IMR-90 (cell line): ENCODE measurements around the gene RET. TPM values are rescaled to one million over a fixed set of nuclear protein-coding genes. Genes with fewer than 3 reads are reported as not detected.

ENCODE experiments used
- ATAC-seq: fragments of 200-7000 bp; cut with Tn5 transposase; 2 replicates; pipeline ENCODE4 v1.9.1; 2020; ENCODE audit warnings: low read depth, mild to moderate bottlenecking, moderate library complexity
- BruUV-seq: library from RNA; stranded (reverse); fragments of 400-500 nt; replicated peaks from 2 replicates; lab custom pipeline; 2021; lab: Mats Ljungman, UMichigan
- CTCF ChIA-PET: fragments of 300-600 bp; formaldehyde crosslinking; extraction: SDS; loops from one replicate; lab custom pipeline; 2021; ENCODE audit warnings: antibody characterized with exemption; lab: Yijun Ruan, JAX
- POLR2A ChIA-PET: fragments of 300-600 bp; sonication (Branson Sonifier 250); formaldehyde crosslinking; loops from one replicate; lab custom pipeline; 2022; ENCODE audit warnings: antibody characterized with exemption; ENCODE audit not compliant: unreplicated experiment; lab: Charles Lee
- DNase-seq: peaks from one replicate; pipeline ENCODE4 v3.0.0; 2013
- H2AFZ ChIP-seq: replicated peaks from 2 replicates; pipeline ENCODE3; 2013; ENCODE audit warnings: low read length, mild to moderate bottlenecking; ENCODE audit not compliant: poor library complexity
- H2AK5ac ChIP-seq: 2 replicates; pipeline ENCODE4 v1.6.1; 2013; ENCODE audit warnings: low read depth, low read length, inconsistent platforms
- H2AK9ac ChIP-seq: replicated peaks from 2 replicates; pipeline ENCODE3; 2013; ENCODE audit warnings: mild to moderate bottlenecking, low read depth, low read length, moderate library complexity; ENCODE audit not compliant: poor library complexity
- H2BK120ac ChIP-seq: 2 replicates; pipeline ENCODE4 v1.6.1; 2013; ENCODE audit warnings: low read depth, low read length, inconsistent platforms
- H2BK15ac ChIP-seq: 3 replicates; pipeline ENCODE4 v1.6.1; 2013; ENCODE audit warnings: low read depth, low read length, inconsistent platforms
- H2BK20ac ChIP-seq: 2 replicates; pipeline ENCODE4 v1.6.1; 2013; ENCODE audit warnings: low read depth, mild to moderate bottlenecking, inconsistent platforms, low read length, moderate library complexity
- H2BK5ac ChIP-seq: 2 replicates; pipeline ENCODE4 v1.6.1; 2013; ENCODE audit warnings: mild to moderate bottlenecking, low read depth, low read length, inconsistent platforms; ENCODE audit not compliant: poor library complexity, severe bottlenecking
- H3K14ac ChIP-seq: replicated peaks from 2 replicates; pipeline ENCODE4 v1.6.1; 2013; ENCODE audit warnings: low read depth, low read length, inconsistent platforms
- H3K18ac ChIP-seq: 2 replicates; pipeline ENCODE4 v1.6.1; 2013; ENCODE audit warnings: low read depth, low read length, control low read depth
- H3K23ac ChIP-seq: 2 replicates; pipeline ENCODE4 v1.6.1; 2013; ENCODE audit warnings: low read depth, low read length, inconsistent platforms
- H3K27ac ChIP-seq: 2 replicates; pipeline ENCODE4 v1.5.1; 2013; ENCODE audit warnings: mild to moderate bottlenecking, control low read depth, low read length; ENCODE audit not compliant: insufficient read depth
- H3K27me3 ChIP-seq: 2 replicates; pipeline ENCODE4 v1.6.1; 2013; ENCODE audit warnings: low read length; ENCODE audit not compliant: control insufficient read depth, insufficient read depth
- H3K36me3 ChIP-seq: 2 replicates; pipeline ENCODE4 v1.6.1; 2013; ENCODE audit warnings: low read length, mixed read lengths; ENCODE audit not compliant: control insufficient read depth, insufficient read depth
- H3K4ac ChIP-seq: 2 replicates; pipeline ENCODE4 v1.6.1; 2013; ENCODE audit warnings: low read depth, low read length, inconsistent platforms
- H3K4me1 ChIP-seq: 2 replicates; pipeline ENCODE4 v1.6.1; 2013; ENCODE audit warnings: low read length, mixed read lengths; ENCODE audit not compliant: control insufficient read depth, insufficient read depth
- H3K4me2 ChIP-seq: 2 replicates; pipeline ENCODE4 v1.6.1; 2013; ENCODE audit warnings: low read depth, mild to moderate bottlenecking, control low read depth, low read length, moderate library complexity
- H3K4me3 ChIP-seq: 2 replicates; pipeline ENCODE4 v1.5.1; 2013; ENCODE audit warnings: low read depth, mild to moderate bottlenecking, control low read depth, low read length, moderate library complexity; ENCODE audit not compliant: insufficient read depth
- H3K56ac ChIP-seq: 2 replicates; pipeline ENCODE4 v1.6.1; 2013; ENCODE audit warnings: low read length, inconsistent platforms; ENCODE audit not compliant: insufficient read depth; ENCODE audit errors: extremely low read depth
- H3K79me1 ChIP-seq, 2 experiments: 2 replicates each; pipeline ENCODE4 v1.6.1; 2013; ENCODE audit warnings: low read length in 2 of 2, inconsistent platforms in 1 of 2, low read depth in 1 of 2
- H3K9ac ChIP-seq: 2 replicates; pipeline ENCODE4 v1.6.1; 2013; ENCODE audit warnings: low read depth, low read length, control low read depth
- H3K9me1 ChIP-seq: 2 replicates; pipeline ENCODE4 v1.6.1; 2013; ENCODE audit warnings: low read length, inconsistent platforms; ENCODE audit not compliant: insufficient read depth
- H3K9me3 ChIP-seq: 2 replicates; pipeline ENCODE4 v1.6.1; 2013; ENCODE audit warnings: low read length; ENCODE audit not compliant: control insufficient read depth, insufficient read depth
- H4K20me1 ChIP-seq: 2 replicates; pipeline ENCODE4 v1.6.1; 2013; ENCODE audit warnings: low read length, inconsistent platforms; ENCODE audit not compliant: insufficient read depth
- H4K5ac ChIP-seq: 2 replicates; pipeline ENCODE4 v1.6.1; 2013; ENCODE audit warnings: mild to moderate bottlenecking, low read depth, low read length, control low read depth
- H4K8ac ChIP-seq, 2 experiments: 2 replicates each; pipeline ENCODE4 v1.6.1; 2013; ENCODE audit warnings: low read depth in 2 of 2, low read length in 2 of 2, control low read depth in 1 of 2, inconsistent platforms in 1 of 2
- H4K91ac ChIP-seq: 2 replicates; pipeline ENCODE4 v1.6.1; 2013; ENCODE audit warnings: low read depth, low read length, inconsistent platforms; ENCODE audit not compliant: insufficient read depth
- WGBS, 2 experiments: methylation state at CpG; one replicate each; pipeline versions ENCODE4 v1.1.5 to v1.1.7; 2013; ENCODE audit warnings: missing lambda C conversion rate in 2 of 2; ENCODE audit not compliant: insufficient read length in 1 of 2; ENCODE audit errors: extremely low coverage in 2 of 2; 5-methylcytosine and 5-hydroxymethylcytosine counted together
- dilution Hi-C: fragments of 300-500 bp; cut with HindIII; formaldehyde crosslinking; loops from one replicate; pipeline ENCODE4 v1.14.3; 2018; ENCODE audit warnings: low sequenced_read_pairs; ENCODE audit not compliant: unreplicated experiment
- in situ Hi-C: fragments of 300-500 bp; cut with MboI; formaldehyde crosslinking; loops from 3 replicates; pipeline ENCODE4 v1.14.3; 2019; ENCODE audit warnings: low sequenced_read_pairs, inconsistent platforms, mixed read lengths
- intact Hi-C: fragments of 100-400 bp; cut with micrococcal nuclease; formaldehyde crosslinking; loops from 2 replicates; pipeline ENCODE4 v1.10.0; 2022
- polyA plus RNA-seq, 3 experiments: library from polyadenylated mRNA; depleted of rRNA; stranded (reverse); fragments of >200 nt; gene quantifications; 2 replicates each; pipeline ENCODE4 v1.2.3, GENCODE V29; 2012; ENCODE audit warnings: low replicate concordance in 1 of 3
- total RNA-seq: library from RNA; depleted of rRNA; stranded (reverse); fragments of >200 nt; gene quantifications from 2 replicates; pipeline ENCODE4 v1.2.3, GENCODE V29; 2012
- TF ChIP-seq, protein P1 (sequence below): fragments of 150-350 bp; IDR thresholded peaks from 2 replicates; pipeline ENCODE4 v1.6.1; 2016; ENCODE audit warnings: low read depth, mild to moderate bottlenecking, low read length, moderate library complexity, borderline replicate concordance

RET gene
- total and polyA plus RNA-seq, 2 of the 4 experiments (the other 2 are of a cell fraction), result 0.10 to 0.18 TPM

DNA sequence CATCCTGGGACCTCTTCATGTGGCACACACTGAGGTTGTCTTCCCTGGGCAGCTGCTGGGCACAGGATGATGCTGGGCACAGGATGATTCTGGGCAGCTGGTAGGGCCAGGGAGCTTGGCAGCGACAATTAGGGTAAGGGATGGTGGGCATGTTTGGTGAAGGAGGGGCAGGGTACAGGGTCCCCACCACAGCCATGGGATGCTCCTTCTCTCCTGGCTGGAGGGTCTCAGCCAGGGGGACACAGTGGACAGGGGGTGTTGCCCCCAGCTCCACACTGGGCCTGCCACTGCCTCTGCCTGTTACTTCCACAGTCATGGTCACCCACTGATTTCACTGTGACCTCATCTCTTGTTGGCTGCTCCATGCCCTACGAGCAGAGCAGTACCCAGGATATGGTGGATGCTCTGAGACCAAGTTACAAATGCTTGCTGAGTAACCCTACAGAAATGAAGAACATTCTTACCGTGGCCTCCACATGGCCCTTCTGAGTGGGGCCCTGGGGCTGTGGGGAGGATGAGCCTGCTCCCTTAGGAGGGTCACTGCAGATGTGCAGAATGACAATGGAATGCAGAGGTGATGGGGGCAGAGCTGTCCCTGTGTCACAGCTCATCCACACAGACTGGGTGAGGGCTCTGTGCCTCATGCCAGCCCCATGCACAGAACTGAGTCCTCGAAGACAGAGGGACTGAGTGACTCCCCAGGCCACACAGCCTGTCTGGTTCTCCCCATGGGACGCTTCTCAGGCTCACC is 28.4 kb upstream of the RET start:
- CTCF ChIA-PET, result no interaction called here
- H3K27ac ChIP-seq, result no peak overlapping the region
- WGBS, 2 experiments, result no CpG with 5 or more reads among the region's 5 CpGs

More for the DNA sequence above, 28.4 kb upstream of the RET start:
- Histone ChIP-seq H2AFZ (peak overlapping the region; percentile 28), H3K9ac (no peak overlapping the region), H4K20me1 (no peaks in the 10 kb centered on the region), H3K4me2 (no peak overlapping the region), H4K91ac (no peak overlapping the region), H4K8ac (no peak overlapping the region), H2AK9ac (peak overlapping the region; percentile 50), H2BK5ac (peak overlapping the region; percentile 36), H3K36me3 (no peaks in the 10 kb centered on the region), H3K18ac (no peak overlapping the region), H3K27me3 (no peaks in the 10 kb centered on the region; the same call in none of the 2 replicates), H3K23ac (no peak overlapping the region), H3K9me1 (no peaks in the 10 kb centered on the region), H2BK120ac (no peak overlapping the region), H3K56ac (no peak overlapping the region), H3K4ac (no peak overlapping the region), H3K4me3 (no peak overlapping the region), H3K14ac (no peak overlapping the region), H3K4me1 (peaks cover 2% of the 10 kb centered on the region; the same call in 1 of the 2 replicates), H2AK5ac (no peak overlapping the region), H3K9me3 (no peaks in the 10 kb centered on the region), H2BK15ac (no peak overlapping the region), H3K79me1 (no peaks in the 10 kb centered on the region), H4K5ac (no peak overlapping the region; the same call in 1 of the 2 replicates), H2BK20ac (no peak overlapping the region)
- in situ Hi-C loops, result no loop called here
- TF ChIP-seq, protein P1, sequence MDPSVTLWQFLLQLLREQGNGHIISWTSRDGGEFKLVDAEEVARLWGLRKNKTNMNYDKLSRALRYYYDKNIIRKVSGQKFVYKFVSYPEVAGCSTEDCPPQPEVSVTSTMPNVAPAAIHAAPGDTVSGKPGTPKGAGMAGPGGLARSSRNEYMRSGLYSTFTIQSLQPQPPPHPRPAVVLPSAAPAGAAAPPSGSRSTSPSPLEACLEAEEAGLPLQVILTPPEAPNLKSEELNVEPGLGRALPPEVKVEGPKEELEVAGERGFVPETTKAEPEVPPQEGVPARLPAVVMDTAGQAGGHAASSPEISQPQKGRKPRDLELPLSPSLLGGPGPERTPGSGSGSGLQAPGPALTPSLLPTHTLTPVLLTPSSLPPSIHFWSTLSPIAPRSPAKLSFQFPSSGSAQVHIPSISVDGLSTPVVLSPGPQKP, result no peak
- dilution Hi-C loops, result no loop called here
- ATAC-seq, result peak; percentile 74
- BruUV-seq, result no TSS peak
- POLR2A ChIA-PET, result no interaction called here
- intact Hi-C loops, result no loop called here
- DNase-seq, result peak; percentile 45
